ENCODE results near the gene DAPP1. TPM values are rescaled to one million over a fixed set of nuclear protein-coding genes. Genes with fewer than 3 reads are reported as not detected.

The DAPP1 gene
- total and polyA plus RNA-seq, 2 of the 4 experiments (the other 2 are of a cell fraction), result not detected

GRCh38 chr4:99828477-99828876 is 11.8 kb downstream of the DAPP1 start:
- H3K18ac ChIP-seq (ENCODE audit: low read depth, low read length), result no peak overlapping the region
- no peaks in the 10 kb centered on the region for H3K9me3 ChIP-seq (ENCODE audit: control insufficient read depth, insufficient read depth, low read length)
- H3K27me3 ChIP-seq (ENCODE audit: control insufficient read depth, insufficient read depth, low read length), result peaks cover 2% of the 10 kb centered on the region; the same call in 1 of the 2 replicates
- no peak overlapping the region for H2BK5ac ChIP-seq (ENCODE audit: low read depth, low read length, poor library complexity, severe bottlenecking)
- no peak overlapping the region for H3K4ac ChIP-seq (ENCODE audit: low read depth, low read length)
- no peak overlapping the region for H4K5ac ChIP-seq (ENCODE audit: low read depth, low read length)
- no TSS peak for BruUV-seq (replicated peaks)
- no peak overlapping the region for H3K27ac ChIP-seq (ENCODE audit: insufficient read depth, low read length)
- in situ Hi-C loops (cut with MboI; ENCODE audit: low sequenced_read_pairs) (no loop called here), dilution Hi-C loops (cut with HindIII; ENCODE audit: low sequenced_read_pairs, unreplicated experiment) (no loop called here), intact Hi-C loops (cut with micrococcal nuclease) (no loop called here)
- no peak overlapping the region for H4K91ac ChIP-seq (ENCODE audit: insufficient read depth, low read depth, low read length)
- POLR2A ChIA-PET (ENCODE audit: unreplicated experiment), result no interaction called here
- no peak overlapping the region for H3K4me3 ChIP-seq (ENCODE audit: insufficient read depth, low read depth, low read length)
- H2AK5ac ChIP-seq (ENCODE audit: low read depth, low read length), result no peak overlapping the region
- no peak overlapping the region for H2AK9ac ChIP-seq (replicated peaks; ENCODE audit: low read depth, low read length, poor library complexity)
- H3K14ac ChIP-seq (replicated peaks; ENCODE audit: low read depth, low read length), result no peak overlapping the region
- ATAC-seq (ENCODE audit: low read depth), result no peak
- H2BK120ac ChIP-seq (ENCODE audit: low read depth, low read length), result no peak overlapping the region
- H3K36me3 ChIP-seq (ENCODE audit: control insufficient read depth, insufficient read depth, low read length), result no peaks in the 10 kb centered on the region
- no peak for TF ChIP-seq RFX5 (IDR thresholded peaks at IDR 0.05; ENCODE audit: low read depth, low read length)
- no peak for TF ChIP-seq MAFK (IDR thresholded peaks at IDR 0.05; ENCODE audit: low read depth, low read length)
- no peak for TF ChIP-seq ELK1 (IDR thresholded peaks at IDR 0.05; ENCODE audit: borderline replicate concordance, low read depth, low read length)
- no peak for TF ChIP-seq MAZ (IDR thresholded peaks at IDR 0.05; ENCODE audit: borderline replicate concordance, low read depth, low read length)
- no peak for TF ChIP-seq SMC3 (IDR thresholded peaks at IDR 0.05; ENCODE audit: low read depth, low read length)
- no peak for TF ChIP-seq FOS (IDR thresholded peaks at IDR 0.05; ENCODE audit: low read depth, low read length)
- TF ChIP-seq CHD1 (IDR thresholded peaks at IDR 0.05; ENCODE audit: low read depth, low read length), result no peak
- no peak for TF ChIP-seq USF2 (IDR thresholded peaks at IDR 0.05; ENCODE audit: low read depth, low read length)
- TF ChIP-seq CTCF (conservative IDR thresholded peaks at IDR 0.05; ENCODE audit: low read depth, low read length), result no peak
- TF ChIP-seq NFE2L2 (IDR thresholded peaks at IDR 0.05; ENCODE audit: low read depth, low read length), result no peak
- TF ChIP-seq BHLHE40 (IDR thresholded peaks at IDR 0.05; ENCODE audit: low read depth, low read length), result no peak
- TF ChIP-seq MXI1 (IDR thresholded peaks at IDR 0.05; ENCODE audit: borderline replicate concordance, low read depth, low read length), result no peak
- TF ChIP-seq RCOR1 (IDR thresholded peaks at IDR 0.05; ENCODE audit: insufficient replicate concordance, low read length), result no peak
- no peak for TF ChIP-seq CEBPB (IDR thresholded peaks at IDR 0.05; ENCODE audit: low read depth, low read length)
- TF ChIP-seq RAD21 (IDR thresholded peaks at IDR 0.05; ENCODE audit: low read length), result no peak
- no peak for TF ChIP-seq POLR2A (IDR thresholded peaks at IDR 0.05; ENCODE audit: low read depth, low read length)
- no peak overlapping the region for H4K8ac ChIP-seq (ENCODE audit: low read depth in 2 of 2, low read length in 2 of 2)
- no peak overlapping the region for H3K4me2 ChIP-seq (ENCODE audit: low read depth, low read length)
- WGBS, 2 experiments (ENCODE audit: extremely low coverage in 2 of 2, insufficient read length in 1 of 2), result no CpG with 5 or more reads among the region's 1 CpG
- no peaks in the 10 kb centered on the region for H3K79me1 ChIP-seq (ENCODE audit: low read depth in 1 of 2, low read length in 2 of 2)
- no peak overlapping the region for H2BK15ac ChIP-seq (ENCODE audit: low read depth, low read length)
- no peak overlapping the region for H3K23ac ChIP-seq (ENCODE audit: low read depth, low read length)
- H3K4me1 ChIP-seq (ENCODE audit: control insufficient read depth, insufficient read depth, low read length), result no peaks in the 10 kb centered on the region
- no peak overlapping the region for H3K9ac ChIP-seq (ENCODE audit: low read depth, low read length)
- no peaks in the 10 kb centered on the region for H4K20me1 ChIP-seq (ENCODE audit: insufficient read depth, low read length)
- CTCF ChIA-PET, result interaction anchor here (0.7 kb wide), 1 partner anchor 29 kb away, joined by 3 read pairs; no protein-coding TSS in a partner anchor
- no peak for DNase-seq
- H3K9me1 ChIP-seq (ENCODE audit: insufficient read depth, low read length), result no peaks in the 10 kb centered on the region
- H3K56ac ChIP-seq (ENCODE audit: extremely low read depth, insufficient read depth, low read length), result no peak overlapping the region
- no peak overlapping the region for H2BK20ac ChIP-seq (ENCODE audit: low read depth, low read length)
- no peak overlapping the region for H2AFZ ChIP-seq (replicated peaks; ENCODE audit: low read length, poor library complexity)
